LNCaP clone FGC (cell line): ENCODE measurements around the gene CERS1.

Experiments used
- DNase-seq: peaks from one replicate; pipeline ENCODE4 v3.0.0-alpha.2; 2011; ENCODE audit warnings: low read depth
- H3K4me3 ChIP-seq: 2 replicates; pipeline ENCODE4 v1.5.1; 2011; ENCODE audit warnings: mild to moderate bottlenecking, low read depth, low read length, control low read depth
- CTCF ChIP-seq: IDR thresholded peaks from 2 replicates; pipeline ENCODE4 v1.5.1; 2012; ENCODE audit warnings: mild to moderate bottlenecking; ENCODE audit not compliant: control insufficient read depth, insufficient read depth; ENCODE audit errors: extremely low read depth

The CERS1 gene

GRCh38 chr19:18908917-18909619 is 13.1 kb upstream of the CERS1 start:
- DNase-seq: no peak
- no peak for TF ChIP-seq CTCF
- H3K4me3 ChIP-seq: no peak overlapping the region

DNA sequence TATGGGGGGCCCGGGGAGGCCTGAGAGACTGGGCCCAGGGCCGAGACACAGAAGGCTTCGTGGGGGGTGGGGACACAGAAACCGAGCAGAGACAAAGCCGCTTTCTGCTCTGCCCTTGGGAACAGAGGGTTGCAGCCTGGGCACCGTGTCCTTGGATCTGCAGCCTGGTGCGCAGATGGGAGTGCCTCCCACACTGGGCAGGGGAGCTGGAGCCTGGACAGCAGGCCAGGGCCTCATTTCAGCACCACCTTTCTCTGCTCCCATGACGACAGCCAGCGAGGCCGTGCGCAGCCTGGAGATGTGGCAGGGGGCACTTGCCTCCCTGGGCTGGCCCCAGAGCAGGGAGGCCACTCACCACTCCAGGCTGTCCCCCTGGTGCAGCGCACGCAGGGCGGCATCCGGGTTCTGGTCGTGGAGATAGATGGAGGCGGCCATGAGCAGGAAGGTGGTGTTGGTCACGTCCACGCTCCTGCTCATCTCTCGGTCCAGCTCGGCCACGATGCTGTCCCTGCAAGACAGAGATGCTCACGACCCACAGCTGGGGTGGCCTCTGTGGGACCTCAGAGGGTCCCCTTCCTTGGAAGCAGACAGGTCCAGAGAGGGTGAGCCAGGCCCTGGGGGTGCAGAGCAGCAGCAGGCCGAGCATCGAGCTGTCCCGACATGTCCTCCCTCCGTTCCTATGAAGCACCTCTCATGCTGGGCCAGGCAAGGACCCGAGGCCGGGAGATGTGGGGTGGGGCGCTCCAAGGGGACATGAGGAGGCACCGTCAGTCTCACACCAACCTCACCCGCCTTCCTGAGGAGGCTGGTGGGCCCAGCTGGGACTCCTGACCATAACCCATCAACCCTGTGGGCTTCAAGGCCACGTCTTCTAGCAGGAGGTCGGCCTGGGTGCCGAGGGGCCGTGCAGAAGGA is 10.9 kb upstream of the CERS1 start:
- TF ChIP-seq CTCF: no peak
- DNase-seq: no peak

GRCh38 chr19:18905513-18906236 is 9.7 kb upstream of the CERS1 start:
- no peak overlapping the region for H3K4me3 ChIP-seq
- DNase-seq: no peak
- no peak for TF ChIP-seq CTCF

More for the DNA sequence above, 10.9 kb upstream of the CERS1 start:
- no peak overlapping the region for H3K4me3 ChIP-seq

- no peak overlapping the region for H3K4me3 ChIP-seq
- no peak for DNase-seq
- TF ChIP-seq CTCF: no peak
These were observed 9.1 kb upstream of the CERS1 start for GRCh38 chr19:18905058-18905456.

GRCh38 chr19:18904334-18905057 is 8.5 kb upstream of the CERS1 start:
- no peak for DNase-seq

More at GRCh38 chr19:18904334-18905057, 8.5 kb upstream of the CERS1 start:
- no peak overlapping the region for H3K4me3 ChIP-seq
- TF ChIP-seq CTCF: no peak
